ENCODE results near the gene IFI30. TPM values are rescaled to one million over a fixed set of nuclear protein-coding genes. Genes with fewer than 3 reads are reported as not detected.

The IFI30 gene
- total RNA-seq, 1 experiment from 2014 or later = not detected

DNA sequence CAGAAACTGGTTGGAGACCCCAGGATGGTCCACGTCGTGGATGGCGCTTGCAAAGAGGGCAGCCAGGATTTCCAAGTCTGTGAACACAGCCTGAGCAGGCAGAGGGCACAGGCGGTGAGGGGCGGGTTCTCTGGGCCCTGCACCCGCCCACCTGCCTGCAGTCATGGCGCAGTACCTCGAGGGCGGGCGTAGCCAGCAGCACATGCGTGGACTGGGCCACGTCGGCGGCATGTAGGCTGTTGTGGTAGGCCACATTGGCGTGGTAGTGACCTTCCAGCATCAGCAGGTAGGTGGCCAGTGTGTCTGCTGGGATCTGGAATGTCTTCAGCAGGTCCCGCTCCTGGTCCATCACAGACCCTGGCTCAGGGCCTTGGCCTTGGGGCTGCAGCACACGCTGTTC, 44.5 kb downstream of the IFI30 start:
- H3K4me1 ChIP-seq (ENCODE audit: insufficient read depth, low read length, poor library complexity, severe bottlenecking) = no peaks in the 10 kb centered on the region
- no peak overlapping the region for H3K4me3 ChIP-seq (ENCODE audit: low read depth, low read length, poor library complexity, severe bottlenecking)
- TF ChIP-seq, protein P1, sequence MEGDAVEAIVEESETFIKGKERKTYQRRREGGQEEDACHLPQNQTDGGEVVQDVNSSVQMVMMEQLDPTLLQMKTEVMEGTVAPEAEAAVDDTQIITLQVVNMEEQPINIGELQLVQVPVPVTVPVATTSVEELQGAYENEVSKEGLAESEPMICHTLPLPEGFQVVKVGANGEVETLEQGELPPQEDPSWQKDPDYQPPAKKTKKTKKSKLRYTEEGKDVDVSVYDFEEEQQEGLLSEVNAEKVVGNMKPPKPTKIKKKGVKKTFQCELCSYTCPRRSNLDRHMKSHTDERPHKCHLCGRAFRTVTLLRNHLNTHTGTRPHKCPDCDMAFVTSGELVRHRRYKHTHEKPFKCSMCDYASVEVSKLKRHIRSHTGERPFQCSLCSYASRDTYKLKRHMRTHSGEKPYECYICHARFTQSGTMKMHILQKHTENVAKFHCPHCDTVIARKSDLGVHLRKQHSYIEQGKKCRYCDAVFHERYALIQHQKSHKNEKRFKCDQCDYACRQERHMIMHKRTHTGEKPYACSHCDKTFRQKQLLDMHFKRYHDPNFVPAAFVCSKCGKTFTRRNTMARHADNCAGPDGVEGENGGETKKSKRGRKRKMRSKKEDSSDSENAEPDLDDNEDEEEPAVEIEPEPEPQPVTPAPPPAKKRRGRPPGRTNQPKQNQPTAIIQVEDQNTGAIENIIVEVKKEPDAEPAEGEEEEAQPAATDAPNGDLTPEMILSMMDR (conservative IDR thresholded peaks at IDR 0.05; ENCODE audit: low read depth, low read length) = no peak
- no peak for TF ChIP-seq EZH2 (IDR thresholded peaks at IDR 0.05; ENCODE audit: borderline replicate concordance, low read depth, low read length, poor library complexity, severe bottlenecking)
- H3K27me3 ChIP-seq (replicated peaks; ENCODE audit: insufficient read depth, low read depth, low read length, poor library complexity) = peaks cover 4% of the 10 kb centered on the region
- H3K27ac ChIP-seq (ENCODE audit: low read depth, low read length, poor library complexity, severe bottlenecking) = no peak overlapping the region
- intact Hi-C loops (cut with micrococcal nuclease; ENCODE audit: unreplicated experiment) = no loop called here
- BruUV-seq (replicated peaks) = no TSS peak
- CTCF ChIA-PET = no interaction called here
- POLR2A ChIA-PET (ENCODE audit: low non-redundant PET) = no interaction called here
- H3K9me3 ChIP-seq (ENCODE audit: low read depth, low read length, poor library complexity, severe bottlenecking) = no peaks in the 10 kb centered on the region
- no peaks in the 10 kb centered on the region for H3K36me3 ChIP-seq (ENCODE audit: insufficient read depth, low read length, poor library complexity, severe bottlenecking)
- DNase-seq (ENCODE audit: low spot score) = no peak

DNA sequence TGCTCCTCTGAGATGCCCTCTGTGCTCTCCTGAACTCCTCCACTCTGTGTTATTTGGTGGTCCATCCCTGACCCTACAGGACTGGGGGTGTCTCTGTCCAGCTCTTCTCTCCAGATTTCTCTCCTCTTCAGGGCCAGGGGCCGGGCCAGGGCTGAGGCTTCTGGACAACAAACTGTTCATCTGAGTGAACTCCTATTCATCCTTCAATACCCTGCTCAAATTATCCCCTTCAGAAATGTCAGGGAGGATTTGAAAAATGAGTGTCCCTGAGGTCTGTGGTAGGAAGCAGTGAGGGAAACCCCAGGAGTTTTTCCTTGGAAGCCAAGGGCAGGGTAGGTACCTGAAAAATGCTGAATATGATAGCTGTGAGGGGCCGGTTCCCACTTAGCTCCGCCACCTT, 45.0 kb downstream of the IFI30 start:
- no peaks in the 10 kb centered on the region for H3K9me3 ChIP-seq (ENCODE audit: low read depth, low read length, poor library complexity, severe bottlenecking)
- TF ChIP-seq, protein P1 (conservative IDR thresholded peaks at IDR 0.05; ENCODE audit: low read depth, low read length) = no peak
- no peak for TF ChIP-seq EZH2 (IDR thresholded peaks at IDR 0.05; ENCODE audit: borderline replicate concordance, low read depth, low read length, poor library complexity, severe bottlenecking)
- H3K4me3 ChIP-seq (ENCODE audit: low read depth, low read length, poor library complexity, severe bottlenecking) = no peak overlapping the region
- ChIA-PET POLR2A (ENCODE audit: low non-redundant PET) (no interaction called here), CTCF (no interaction called here)
- H3K27me3 ChIP-seq (replicated peaks; ENCODE audit: insufficient read depth, low read depth, low read length, poor library complexity) = peaks cover 4% of the 10 kb centered on the region
- no peaks in the 10 kb centered on the region for H3K36me3 ChIP-seq (ENCODE audit: insufficient read depth, low read length, poor library complexity, severe bottlenecking)
- intact Hi-C loops (cut with micrococcal nuclease; ENCODE audit: unreplicated experiment) = no loop called here
- no peak for DNase-seq (ENCODE audit: low spot score)
- no TSS peak for BruUV-seq (replicated peaks)
- H3K4me1 ChIP-seq (ENCODE audit: insufficient read depth, low read length, poor library complexity, severe bottlenecking) = no peaks in the 10 kb centered on the region
- H3K27ac ChIP-seq (ENCODE audit: low read depth, low read length, poor library complexity, severe bottlenecking) = no peak overlapping the region

DNA sequence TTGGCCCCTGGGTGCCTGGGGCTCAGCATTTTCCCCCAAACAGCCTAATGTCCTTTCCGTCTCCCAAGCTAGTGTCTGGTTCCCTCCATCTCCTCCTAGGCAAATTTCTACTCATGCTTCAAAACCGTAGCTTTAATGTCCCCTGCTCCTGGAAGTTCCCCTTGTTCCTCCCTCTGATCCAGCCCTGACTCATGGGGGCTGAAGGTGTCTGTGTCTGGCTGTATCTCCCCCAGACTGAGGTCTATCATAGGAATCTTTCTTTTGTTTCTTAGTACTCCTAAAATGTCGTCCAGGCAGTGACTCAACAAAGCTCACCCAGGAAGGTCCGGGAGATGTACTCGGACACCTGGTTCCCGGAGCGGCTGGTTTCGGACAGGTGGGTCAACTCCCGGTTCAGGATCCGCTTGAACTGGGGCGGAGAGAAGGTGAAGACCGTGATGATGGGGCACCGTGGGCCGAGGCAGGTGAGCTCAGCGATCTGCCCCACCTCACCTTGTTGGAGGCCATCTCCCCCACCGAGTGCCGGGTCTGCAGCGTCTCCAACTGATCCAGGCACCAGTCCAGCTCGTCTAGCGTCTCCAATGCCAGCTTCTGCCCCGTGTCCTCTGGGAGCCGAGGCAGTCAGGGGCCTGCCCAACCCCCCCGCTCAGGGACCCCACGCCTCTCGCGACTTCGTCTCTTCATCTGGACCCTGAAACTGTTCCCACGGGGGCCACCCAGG, 46.5 kb downstream of the IFI30 start:
- H3K4me3 ChIP-seq (ENCODE audit: low read depth, low read length, poor library complexity, severe bottlenecking) = no peak overlapping the region
- no peak overlapping the region for H3K27ac ChIP-seq (ENCODE audit: low read depth, low read length, poor library complexity, severe bottlenecking)
- H3K9me3 ChIP-seq (ENCODE audit: low read depth, low read length, poor library complexity, severe bottlenecking) = no peaks in the 10 kb centered on the region
- TF ChIP-seq EZH2 (IDR thresholded peaks at IDR 0.05; ENCODE audit: borderline replicate concordance, low read depth, low read length, poor library complexity, severe bottlenecking) = no peak
- TF ChIP-seq, protein P1 (conservative IDR thresholded peaks at IDR 0.05; ENCODE audit: low read depth, low read length) = no peak
- no TSS peak for BruUV-seq (replicated peaks)
- DNase-seq (ENCODE audit: low spot score) = no peak
- H3K27me3 ChIP-seq (replicated peaks; ENCODE audit: insufficient read depth, low read depth, low read length, poor library complexity) = peaks cover 15% of the 10 kb centered on the region
- no peaks in the 10 kb centered on the region for H3K4me1 ChIP-seq (ENCODE audit: insufficient read depth, low read length, poor library complexity, severe bottlenecking)
- intact Hi-C loops (cut with micrococcal nuclease; ENCODE audit: unreplicated experiment) = no loop called here
- H3K36me3 ChIP-seq (ENCODE audit: insufficient read depth, low read length, poor library complexity, severe bottlenecking) = no peaks in the 10 kb centered on the region
- ChIA-PET POLR2A (ENCODE audit: low non-redundant PET) (no interaction called here), CTCF (no interaction called here)
